Muscle layer of colon (tissue), 2 donors: ENCODE data around the gene CCND1.

Experiments
- H3K27ac ChIP-seq: one replicate; pipeline ENCODE4 v1.7.0; 2013; ENCODE audit warnings: low read depth, mild to moderate bottlenecking, low read length, moderate library complexity
- H3K27me3 ChIP-seq, 2 donors: one replicate each; pipeline ENCODE4 v1.7.0; 2013; ENCODE audit warnings: low read length in 2 of 2, mild to moderate bottlenecking in 2 of 2; ENCODE audit not compliant: insufficient read depth in 2 of 2, control insufficient read depth in 1 of 2
- H3K36me3 ChIP-seq: one replicate; pipeline ENCODE4 v1.7.0; 2013; ENCODE audit warnings: mild to moderate bottlenecking, low read length; ENCODE audit not compliant: insufficient read depth
- H3K4me1 ChIP-seq: one replicate; pipeline ENCODE4 v1.7.0; 2013; ENCODE audit warnings: mild to moderate bottlenecking, low read length; ENCODE audit not compliant: insufficient read depth
- H3K4me3 ChIP-seq, 2 donors: one replicate each; pipeline ENCODE4 v1.7.0; 2013; ENCODE audit warnings: low read length in 2 of 2, low read depth in 1 of 2, mild to moderate bottlenecking in 1 of 2, moderate library complexity in 1 of 2
- H3K9ac ChIP-seq: one replicate; pipeline ENCODE4 v1.7.0; 2013; ENCODE audit warnings: low read length
- H3K9me3 ChIP-seq: one replicate; pipeline ENCODE4 v1.7.0; 2013; ENCODE audit warnings: mild to moderate bottlenecking, low read length
- donor health status: abdominal sarcoma.
- donor health status: Adenocarcinoma of cecum.

CCND1 gene

GRCh38 chr11:69604055-69604454 is 36.9 kb upstream of the CCND1 start:
- Histone ChIP-seq H3K27ac (no peak overlapping the region), H3K9ac (no peak overlapping the region), H3K36me3 (no peaks in the 10 kb centered on the region), H3K27me3 (no peaks in the 10 kb centered on the region), H3K4me3 (no peak overlapping the region), H3K9me3 (no peaks in the 10 kb centered on the region), H3K4me1 (no peaks in the 10 kb centered on the region)

- Histone ChIP-seq H3K27me3 (no peaks in the 10 kb centered on the region), H3K36me3 (no peaks in the 10 kb centered on the region), H3K9me3 (no peaks in the 10 kb centered on the region), H3K4me1 (no peaks in the 10 kb centered on the region), H3K9ac (no peak overlapping the region), H3K27ac (no peak overlapping the region), H3K4me3 (no peak overlapping the region)
Observed at GRCh38 chr11:69605737-69606526, 35.0 kb upstream of the CCND1 start.

- no peak overlapping the region for H3K4me3 ChIP-seq
- no peak overlapping the region for H3K27ac ChIP-seq
- no peaks in the 10 kb centered on the region for H3K36me3 ChIP-seq
- no peak overlapping the region for H3K9ac ChIP-seq
- no peaks in the 10 kb centered on the region for H3K9me3 ChIP-seq
- H3K4me1 ChIP-seq = no peaks in the 10 kb centered on the region
- no peaks in the 10 kb centered on the region for H3K27me3 ChIP-seq
Observed at GRCh38 chr11:69609351-69609750, 31.6 kb upstream of the CCND1 start.

GRCh38 chr11:69611548-69612526 is 29.1 kb upstream of the CCND1 start:
- H3K4me3 ChIP-seq = no peak overlapping the region
- no peaks in the 10 kb centered on the region for H3K36me3 ChIP-seq
- H3K4me1 ChIP-seq = no peaks in the 10 kb centered on the region
- H3K9me3 ChIP-seq = no peaks in the 10 kb centered on the region
- no peaks in the 10 kb centered on the region for H3K27me3 ChIP-seq
- no peak overlapping the region for H3K9ac ChIP-seq
- H3K27ac ChIP-seq = no peak overlapping the region

GRCh38 chr11:69613594-69613993 is 27.4 kb upstream of the CCND1 start:
- Histone ChIP-seq H3K9ac (no peak overlapping the region), H3K27ac (no peak overlapping the region), H3K4me1 (no peaks in the 10 kb centered on the region), H3K9me3 (no peaks in the 10 kb centered on the region), H3K36me3 (no peaks in the 10 kb centered on the region), H3K27me3 (no peaks in the 10 kb centered on the region), H3K4me3 (no peak overlapping the region)

- no peak overlapping the region for H3K27ac ChIP-seq
- no peaks in the 10 kb centered on the region for H3K4me1 ChIP-seq
- H3K36me3 ChIP-seq = no peaks in the 10 kb centered on the region
- no peaks in the 10 kb centered on the region for H3K9me3 ChIP-seq
- H3K4me3 ChIP-seq = no peak overlapping the region
- no peak overlapping the region for H3K9ac ChIP-seq
- no peaks in the 10 kb centered on the region for H3K27me3 ChIP-seq
Observed at GRCh38 chr11:69614085-69614484, 26.9 kb upstream of the CCND1 start.

GRCh38 chr11:69615545-69616278 is 25.2 kb upstream of the CCND1 start:
- Histone ChIP-seq H3K36me3 (no peaks in the 10 kb centered on the region), H3K9ac (no peak overlapping the region), H3K27me3 (no peaks in the 10 kb centered on the region), H3K27ac (no peak overlapping the region), H3K9me3 (no peaks in the 10 kb centered on the region), H3K4me1 (no peaks in the 10 kb centered on the region), H3K4me3 (no peak overlapping the region)

GRCh38 chr11:69617220-69617619 is 23.7 kb upstream of the CCND1 start:
- Histone ChIP-seq H3K4me3 (no peak overlapping the region), H3K36me3 (no peaks in the 10 kb centered on the region), H3K9ac (no peak overlapping the region), H3K4me1 (no peaks in the 10 kb centered on the region), H3K27me3 (no peaks in the 10 kb centered on the region), H3K27ac (no peak overlapping the region), H3K9me3 (no peaks in the 10 kb centered on the region)

GRCh38 chr11:69617682-69618081 is 23.3 kb upstream of the CCND1 start:
- no peak overlapping the region for H3K4me3 ChIP-seq
- H3K27me3 ChIP-seq = no peaks in the 10 kb centered on the region
- no peaks in the 10 kb centered on the region for H3K36me3 ChIP-seq
- H3K4me1 ChIP-seq = no peaks in the 10 kb centered on the region
- no peak overlapping the region for H3K27ac ChIP-seq
- H3K9ac ChIP-seq = no peak overlapping the region
- no peaks in the 10 kb centered on the region for H3K9me3 ChIP-seq

- no peaks in the 10 kb centered on the region for H3K9me3 ChIP-seq
- H3K27me3 ChIP-seq = no peaks in the 10 kb centered on the region
- H3K27ac ChIP-seq = no peak overlapping the region
- no peak overlapping the region for H3K9ac ChIP-seq
- no peaks in the 10 kb centered on the region for H3K4me1 ChIP-seq
- H3K36me3 ChIP-seq = no peaks in the 10 kb centered on the region
- no peak overlapping the region for H3K4me3 ChIP-seq
Observed at GRCh38 chr11:69618237-69618636, 22.7 kb upstream of the CCND1 start.

- Histone ChIP-seq H3K9me3 (no peaks in the 10 kb centered on the region), H3K4me1 (no peaks in the 10 kb centered on the region), H3K4me3 (no peak overlapping the region), H3K27ac (no peak overlapping the region), H3K27me3 (no peaks in the 10 kb centered on the region), H3K36me3 (no peaks in the 10 kb centered on the region), H3K9ac (no peak overlapping the region)
Observed at GRCh38 chr11:69620683-69621290, 20.2 kb upstream of the CCND1 start.
